GM12878 (cell line): Measurements from ENCODE around the gene RNF31. TPM values are rescaled to one million over a fixed set of nuclear protein-coding genes. Genes with fewer than 3 reads are reported as not detected.

Experiments used
- ATAC-seq: fragments of 200-7000 bp; cut with Tn5 transposase; 3 replicates; pipeline ENCODE4 v1.9.1; 2020; ENCODE audit warnings: mild to moderate bottlenecking, moderate library complexity
- BruUV-seq: library from RNA; stranded (reverse); fragments of 400-500 nt; replicated peaks from 2 replicates; lab custom pipeline; 2021; lab: Mats Ljungman, UMichigan
- CTCF ChIA-PET: fragments of 300-600 bp; sonication (Branson Sonifier 250); formaldehyde crosslinking; extraction: SDS; loops from one replicate; lab custom pipeline; 2021; ENCODE audit warnings: inconsistent platforms; lab: Yijun Ruan, JAX
- POLR2A ChIA-PET: fragments of 350-600 bp; formaldehyde crosslinking; extraction: SDS; loops from one replicate; lab custom pipeline; 2021; ENCODE audit warnings: inconsistent platforms; lab: Charles Lee
- RAD21 ChIA-PET: fragments of 300-600 bp; sonication (Branson Sonifier 250); formaldehyde crosslinking; loops from one replicate; lab custom pipeline; 2023; ENCODE audit warnings: antibody characterized with exemption; ENCODE audit not compliant: unreplicated experiment; lab: Charles Lee
- SMC1A ChIA-PET: fragments of 300-600 bp; sonication (Branson Sonifier 250); formaldehyde crosslinking; loops from one replicate; lab custom pipeline; 2023; ENCODE audit not compliant: unreplicated experiment, uncharacterized antibody; lab: Charles Lee
- DNase-seq: peaks from one replicate; pipeline ENCODE4 v3.0.0-alpha.2; 2011; ENCODE audit warnings: low read depth, low spot score
- FAIRE-seq: peaks from 3 replicates; lab custom pipeline; 2011; peaks lifted over from hg19 to GRCh38; lab: Jason Lieb, UNC
- H2AFZ ChIP-seq: 2 replicates; pipeline ENCODE4 v1.6.0; 2011; ENCODE audit warnings: low read depth, low read length, control low read depth; ENCODE audit not compliant: control insufficient read depth
- H3K27ac ChIP-seq: 2 replicates; pipeline ENCODE4 v1.5.1; 2011; ENCODE audit warnings: control low read depth; ENCODE audit not compliant: control insufficient read depth, insufficient read depth
- H3K27me3 ChIP-seq, 2 experiments: replicated peaks in 1 of 2; 2 replicates each; pipeline versions ENCODE4 v1.6.0 to v1.6.1; 2011; ENCODE audit warnings: low read length in 1 of 2; ENCODE audit not compliant: control insufficient read depth in 2 of 2, insufficient read depth in 2 of 2
- H3K36me3 ChIP-seq, 2 experiments: 2 replicates each; pipeline ENCODE4 v1.5.1; 2011; ENCODE audit warnings: low read length in 1 of 2; ENCODE audit not compliant: control insufficient read depth in 2 of 2, insufficient read depth in 2 of 2
- H3K4me1 ChIP-seq: 2 replicates; pipeline ENCODE4 v1.6.1; 2011; ENCODE audit warnings: mild to moderate bottlenecking, low read length, moderate library complexity, mixed read lengths; ENCODE audit not compliant: control insufficient read depth, insufficient read depth
- H3K4me2 ChIP-seq: 2 replicates; pipeline ENCODE4 v1.6.0; 2011; ENCODE audit warnings: control low read depth; ENCODE audit not compliant: control insufficient read depth, insufficient read depth
- H3K4me3 ChIP-seq: fragments of 200-600 bp; sonication (generic); 2 replicates; pipeline ENCODE4 v1.5.1; 2016
- H3K79me2 ChIP-seq: 2 replicates; pipeline ENCODE4 v1.6.0; 2011; ENCODE audit warnings: low read length; ENCODE audit not compliant: control insufficient read depth, insufficient read depth
- H3K9ac ChIP-seq: 2 replicates; pipeline ENCODE4 v1.8.0; 2011; ENCODE audit warnings: low read length, control low read depth, mixed read lengths; ENCODE audit not compliant: control insufficient read depth, insufficient read depth
- H3K9me3 ChIP-seq: replicated peaks from 3 replicates; pipeline ENCODE4 v1.5.1; 2011; ENCODE audit warnings: mild to moderate bottlenecking, low read length; ENCODE audit not compliant: control insufficient read depth, insufficient read depth
- H4K20me1 ChIP-seq: 2 replicates; pipeline ENCODE4 v1.6.0; 2011; ENCODE audit not compliant: control insufficient read depth, insufficient read depth
- GABPA ChIP-seq: IDR thresholded peaks from 2 replicates; pipeline ENCODE4 v1.6.1; 2014; ENCODE audit warnings: antibody characterized with exemption, low read depth, mild to moderate bottlenecking, inconsistent platforms
- MLLT1 ChIP-seq: fragments of 450-650 bp; IDR thresholded peaks from 2 replicates; pipeline ENCODE4 v1.6.1; 2016; ENCODE audit warnings: mild to moderate bottlenecking
- MYC ChIP-seq: IDR thresholded peaks from 2 replicates; pipeline ENCODE4 v1.6.1; 2011; ENCODE audit warnings: mild to moderate bottlenecking, low read length, moderate library complexity, inconsistent platforms; ENCODE audit not compliant: insufficient read depth, insufficient replicate concordance, insufficient read length, severe bottlenecking
- POLR2A ChIP-seq: IDR thresholded peaks from 2 replicates; pipeline ENCODE4 v1.6.1; 2011; ENCODE audit warnings: low read depth, mild to moderate bottlenecking, low read length
- POLR2AphosphoS5 ChIP-seq: IDR thresholded peaks from 2 replicates; pipeline ENCODE4 v1.6.1; 2011; ENCODE audit warnings: mild to moderate bottlenecking, low read length, inconsistent platforms
- RFX5 ChIP-seq: IDR thresholded peaks from 2 replicates; pipeline ENCODE4 v1.6.1; 2011; ENCODE audit warnings: low read depth, low read length, improper control_type of control experiment
- SUPT20H ChIP-seq: IDR thresholded peaks from 2 replicates; pipeline ENCODE4 v1.6.1; 2011; ENCODE audit warnings: low read depth, mild to moderate bottlenecking, low read length, moderate library complexity, borderline replicate concordance; ENCODE audit not compliant: control insufficient read depth
- TCF7 ChIP-seq: IDR thresholded peaks from 2 replicates; pipeline ENCODE4 v1.6.1; 2014; ENCODE audit warnings: antibody characterized with exemption, borderline replicate concordance
- ZSCAN29 ChIP-seq: fragments of 450-650 bp; IDR thresholded peaks from 2 replicates; pipeline ENCODE4 v1.6.1; 2017; ENCODE audit warnings: mild to moderate bottlenecking, moderate library complexity
- WGBS: methylation state at CpG from one replicate; pipeline ENCODE4 v1.1.6; 2016; ENCODE audit warnings: low lambda C conversion rate; ENCODE audit not compliant: insufficient replicate concordance, insufficient coverage; ENCODE audit errors: missing lambda C conversion rate; 5-methylcytosine and 5-hydroxymethylcytosine counted together
- in situ Hi-C: fragments of 300-500 bp; cut with MboI; formaldehyde crosslinking; loops from 9 replicates; pipeline ENCODE4 v1.14.3; 2018; ENCODE audit warnings: mixed read lengths
- intact Hi-C: fragments of 100-400 bp; cut with micrococcal nuclease; formaldehyde crosslinking; loops from one replicate; pipeline ENCODE4 v1.14.2; 2022; ENCODE audit not compliant: unreplicated experiment
- polyA plus RNA-seq, 11 experiments: library from polyadenylated mRNA; depleted of rRNA in 4 of 11; unstranded in 6 of 11; stranded (reverse) in 5 of 11; fragments of >200 nt; fragmentation: Nextera tagmentation in 4 of 11; fragmentation: Illumina TruSeq in 1 of 11; extraction: Ambion mirVana in 4 of 11; extraction: Trizol in 1 of 11; gene quantifications; 1 replicate in 1 of 11; 2 replicates in 10 of 11; pipeline versions ENCODE4 v1.2.1 to v1.2.3, GENCODE V29; 2011 to 2016; ENCODE audit warnings: inconsistent platforms in 2 of 11, missing spikeins in 2 of 11, low read depth in 1 of 11
- total RNA-seq, 4 experiments: library from RNA; depleted of rRNA in 3 of 4; stranded (reverse); fragments of >200 nt in 3 of 4; fragmentation: Illumina TruSeq in 1 of 4; extraction: Trizol in 1 of 4; gene quantifications; 2 replicates each; pipeline versions ENCODE4 v1.2.1 to v1.2.3, GENCODE V29; 2013 to 2021

RNF31 gene
- total and polyA plus RNA-seq, 10 of the 15 experiments (the other 5 are each of a cell fraction or from before 2014, with no cell fraction given): 8.5 to 92.7 (median 52.0) TPM

DNA sequence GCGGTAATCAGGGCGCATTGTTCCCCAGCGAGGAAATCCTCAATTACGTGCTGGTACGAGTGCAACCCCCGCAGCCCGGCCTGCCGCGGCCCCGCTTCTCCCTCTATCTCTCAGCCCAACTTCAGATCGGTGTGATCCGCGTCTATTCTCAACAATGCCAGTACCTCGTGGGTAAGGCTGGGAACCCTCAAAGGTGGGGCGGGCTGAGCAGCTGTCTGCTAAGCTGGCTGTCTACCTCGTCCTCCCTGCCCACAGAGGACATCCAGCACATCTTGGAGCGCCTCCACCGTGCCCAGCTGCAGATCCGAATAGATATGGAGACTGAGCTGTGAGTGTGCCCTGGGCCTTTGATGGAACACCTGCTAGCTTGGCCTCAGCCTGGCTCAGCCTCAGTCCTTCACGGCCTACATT, 25.6 kb downstream of the RNF31 start:
- ChIA-PET SMC1A (interaction anchor here (1.0 kb wide), 1 partner anchor 11 kb away, joined by 3 read pairs; the partner anchor contains the start of gene IRF9), CTCF (interaction anchor here (0.7 to 1.5 kb wide), 4 partner anchors 12 to 98 kb away, joined by 3 to 4 read pairs (median 3); partner anchors contain the start of genes IRF9 and MDP1), POLR2A (interaction anchor here (0.6 to 2.8 kb wide), 4 partner anchors 12 to 56 kb away, joined by 3 to 11 read pairs (median 8); partner anchors contain the start of genes IPO4, IRF9 and RNF31), RAD21 (no interaction called here)
- Histone ChIP-seq H3K27ac (no peak overlapping the region; the same call in 1 of the 2 replicates), H3K4me1 (no peaks in the 10 kb centered on the region), H3K36me3 (peaks cover 4 to 6% of the 10 kb centered on the region in 2 experiments; a peak in 3 of 4 replicates), H3K4me2 (peak overlapping the region; percentile 68), H3K79me2 (peaks cover 6% of the 10 kb centered on the region), H3K27me3 (no peaks in the 10 kb centered on the region), H3K4me3 (peak overlapping the region; percentile 62), H2AFZ (no peak overlapping the region), H4K20me1 (no peaks in the 10 kb centered on the region), H3K9me3 (no peaks in the 10 kb centered on the region), H3K9ac (peak overlapping the region; percentile 69; the same call in 1 of the 2 replicates)
- no peak for DNase-seq
- in situ Hi-C loops: no loop called here
- TF ChIP-seq POLR2AphosphoS5 (peak; percentile 55), GABPA (no peak), POLR2A (peak; percentile 42), MLLT1 (peak; percentile 91), ZSCAN29 (no peak)
- intact Hi-C loops: no loop called here
- 87% methylated on average over 20 of the region's 20 CpGs for WGBS
- no peak for FAIRE-seq
- no TSS peak for BruUV-seq
- no peak for ATAC-seq

DNA sequence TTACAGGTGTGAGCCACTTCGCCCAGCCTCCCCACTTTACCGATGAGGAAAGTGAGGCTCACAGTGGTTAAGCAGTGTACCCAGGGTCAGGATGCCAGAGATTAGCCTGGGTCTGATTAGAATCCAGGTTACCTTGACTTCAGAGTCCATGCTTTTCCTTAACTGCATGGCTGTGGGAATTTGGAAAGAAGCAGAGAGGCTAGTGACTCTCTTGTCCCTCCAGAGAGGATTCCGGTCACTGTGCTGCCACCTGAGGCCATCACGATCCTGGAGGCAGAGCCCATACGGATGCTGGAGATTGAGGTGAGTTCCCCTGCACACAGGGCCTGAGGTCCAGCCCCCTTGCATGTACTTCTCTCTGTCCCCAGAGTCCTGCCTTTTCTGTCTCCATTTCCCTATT, 29.3 kb downstream of the RNF31 start:
- peaks cover 6% of the 10 kb centered on the region for H3K79me2 ChIP-seq
- CTCF ChIA-PET: no interaction called here
- no peak for DNase-seq
- intact Hi-C loops: no loop called here
- no peak for FAIRE-seq
- in situ Hi-C loops: no loop called here
- SMC1A ChIA-PET: interaction anchor here (1.0 kb wide), 1 partner anchor 15 kb away, joined by 3 read pairs; the partner anchor contains the start of gene IRF9
- no peak overlapping the region for H3K27ac ChIP-seq
- H3K27me3 ChIP-seq: no peaks in the 10 kb centered on the region
- 88% methylated on average over 5 of the region's 5 CpGs for WGBS
- H3K36me3 ChIP-seq: peaks cover 11 to 27% of the 10 kb centered on the region in 2 experiments; a peak in 3 of 4 replicates
- H3K9ac ChIP-seq: no peak overlapping the region
- H2AFZ ChIP-seq: no peak overlapping the region
- no peak for ATAC-seq
- H3K4me3 ChIP-seq: no peak overlapping the region
- H4K20me1 ChIP-seq: no peaks in the 10 kb centered on the region
- RAD21 ChIA-PET: no interaction called here
- BruUV-seq: no TSS peak
- no peak overlapping the region for H3K4me2 ChIP-seq
- TF ChIP-seq TCF7 (no peak), SUPT20H (no peak), MYC (no peak), RFX5 (no peak)
- POLR2A ChIA-PET: interaction anchor here (1.3 kb wide), 1 partner anchor 16 kb away, joined by 4 read pairs; the partner anchor contains the start of gene IRF9
- no peaks in the 10 kb centered on the region for H3K4me1 ChIP-seq
- no peaks in the 10 kb centered on the region for H3K9me3 ChIP-seq
